A673 (cell line): ENCODE results near the gene LGALS3BP. TPM values are rescaled to one million over a fixed set of nuclear protein-coding genes. Genes with fewer than 3 reads are reported as not detected.

Source experiments
- BruUV-seq: library from RNA; stranded (reverse); fragments of 400-500 nt; replicated peaks from 2 replicates; lab custom pipeline; 2021; lab: Mats Ljungman, UMichigan
- CTCF ChIA-PET: fragments of 300-600 bp; sonication (Branson Sonifier 250); formaldehyde crosslinking; loops from one replicate; lab custom pipeline; 2022; ENCODE audit warnings: antibody characterized with exemption; lab: Charles Lee
- POLR2A ChIA-PET: fragments of 300-600 bp; sonication (Branson Sonifier 250); formaldehyde crosslinking; loops from one replicate; lab custom pipeline; 2022; ENCODE audit warnings: antibody characterized with exemption; ENCODE audit not compliant: low non-redundant PET; lab: Charles Lee
- DNase-seq: peaks from one replicate; pipeline ENCODE4 v3.0.0-alpha.2; 2015; ENCODE audit warnings: low spot score
- H3K27ac ChIP-seq: fragments of 200-600 bp; sonication (generic); 2 replicates; pipeline ENCODE4 v1.5.1; 2016; ENCODE audit warnings: mixed run types, low read depth, mild to moderate bottlenecking, mixed read lengths, antibody characterized with exemption, low read length; ENCODE audit not compliant: poor library complexity, severe bottlenecking
- H3K27me3 ChIP-seq: fragments of 200-600 bp; sonication (generic); replicated peaks from 2 replicates; pipeline ENCODE4 v1.6.1; 2017; ENCODE audit warnings: mixed run types, low read depth, mild to moderate bottlenecking, mixed read lengths, antibody characterized with exemption, low read length; ENCODE audit not compliant: insufficient read depth, poor library complexity
- H3K36me3 ChIP-seq: fragments of 200-600 bp; sonication (generic); 2 replicates; pipeline ENCODE4 v1.6.1; 2016; ENCODE audit warnings: mixed run types, mild to moderate bottlenecking, mixed read lengths, antibody characterized with exemption, low read length; ENCODE audit not compliant: insufficient read depth, poor library complexity, severe bottlenecking
- H3K4me1 ChIP-seq: fragments of 200-600 bp; sonication (generic); 2 replicates; pipeline ENCODE4 v1.6.1; 2017; ENCODE audit warnings: mixed run types, mild to moderate bottlenecking, mixed read lengths, antibody characterized with exemption, low read length; ENCODE audit not compliant: insufficient read depth, poor library complexity, severe bottlenecking
- H3K4me3 ChIP-seq: fragments of 200-600 bp; sonication (generic); 2 replicates; pipeline ENCODE4 v1.5.1; 2016; ENCODE audit warnings: low read depth, mixed run types, mild to moderate bottlenecking, mixed read lengths, low read length; ENCODE audit not compliant: poor library complexity, severe bottlenecking
- H3K9me3 ChIP-seq: fragments of 200-600 bp; sonication (generic); 2 replicates; pipeline ENCODE4 v1.6.1; 2016; ENCODE audit warnings: mixed run types, low read depth, mild to moderate bottlenecking, mixed read lengths, antibody characterized with exemption, low read length; ENCODE audit not compliant: poor library complexity, severe bottlenecking
- EZH2 ChIP-seq: fragments of 200-600 bp; sonication (generic); IDR thresholded peaks from 2 replicates; pipeline ENCODE4 v1.6.1; 2017; ENCODE audit warnings: borderline replicate concordance, low read depth, mild to moderate bottlenecking, mixed read lengths, antibody characterized with exemption, low read length; ENCODE audit not compliant: poor library complexity, severe bottlenecking
- intact Hi-C: fragments of 100-400 bp; cut with micrococcal nuclease; formaldehyde crosslinking; loops from one replicate; pipeline ENCODE4 v1.10.0; 2022; ENCODE audit not compliant: unreplicated experiment
- total RNA-seq: library from RNA; stranded (reverse); gene quantifications from 2 replicates; pipeline ENCODE4 v1.2.3, GENCODE V29; 2021
- TF ChIP-seq, protein P1 (sequence below): fragments of 300-800, 200-600 bp; sonication (generic); conservative IDR thresholded peaks from 2 replicates; pipeline ENCODE4 v1.5.1; 2017; ENCODE audit warnings: low read depth, mild to moderate bottlenecking, antibody characterized with exemption, low read length, moderate library complexity, mixed read lengths

LGALS3BP gene
- total RNA-seq, 1 experiment from 2014 or later = 295 TPM

DNA sequence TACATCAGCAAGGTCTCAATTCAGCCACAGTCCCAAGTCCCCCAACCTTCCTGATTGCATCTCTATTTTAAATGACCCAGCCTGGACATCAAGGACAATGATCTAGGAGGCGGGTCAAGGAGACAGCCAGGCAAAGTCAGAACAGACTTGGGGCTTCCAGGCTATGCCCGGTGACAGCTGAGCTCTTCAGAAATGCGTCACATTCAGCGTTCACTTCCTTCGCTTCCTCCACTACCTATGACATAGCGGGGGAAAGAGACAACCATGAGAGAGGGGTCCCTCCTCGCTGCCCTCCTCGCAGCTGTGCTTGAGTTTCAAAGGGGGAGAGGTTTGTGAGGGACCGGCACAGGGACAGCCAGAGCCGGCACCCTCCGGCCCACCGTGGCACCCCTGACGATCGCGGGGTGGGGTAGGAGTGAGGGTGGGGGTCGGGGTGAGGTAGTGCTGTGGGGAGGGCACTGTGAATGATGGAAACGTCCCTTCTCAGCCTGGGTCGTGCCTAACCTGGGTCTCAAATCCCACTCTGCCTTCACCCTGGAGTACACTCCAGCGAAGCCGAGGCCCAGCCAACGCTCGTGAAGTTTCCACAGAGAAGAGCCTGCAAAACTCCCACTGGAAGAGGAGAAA lies 12.3 kb upstream of the LGALS3BP start:
- ChIA-PET CTCF (no interaction called here), POLR2A (no interaction called here)
- intact Hi-C loops = no loop called here
- H3K36me3 ChIP-seq = peaks cover 44% of the 10 kb centered on the region
- H3K9me3 ChIP-seq = no peaks in the 10 kb centered on the region
- no peak overlapping the region for H3K27ac ChIP-seq
- no peak overlapping the region for H3K4me3 ChIP-seq
- TSS peak; percentile 33 for BruUV-seq
- peaks cover 3% of the 10 kb centered on the region for H3K4me1 ChIP-seq
- H3K27me3 ChIP-seq = no peaks in the 10 kb centered on the region
- no peak for TF ChIP-seq EZH2
- TF ChIP-seq, protein P1, sequence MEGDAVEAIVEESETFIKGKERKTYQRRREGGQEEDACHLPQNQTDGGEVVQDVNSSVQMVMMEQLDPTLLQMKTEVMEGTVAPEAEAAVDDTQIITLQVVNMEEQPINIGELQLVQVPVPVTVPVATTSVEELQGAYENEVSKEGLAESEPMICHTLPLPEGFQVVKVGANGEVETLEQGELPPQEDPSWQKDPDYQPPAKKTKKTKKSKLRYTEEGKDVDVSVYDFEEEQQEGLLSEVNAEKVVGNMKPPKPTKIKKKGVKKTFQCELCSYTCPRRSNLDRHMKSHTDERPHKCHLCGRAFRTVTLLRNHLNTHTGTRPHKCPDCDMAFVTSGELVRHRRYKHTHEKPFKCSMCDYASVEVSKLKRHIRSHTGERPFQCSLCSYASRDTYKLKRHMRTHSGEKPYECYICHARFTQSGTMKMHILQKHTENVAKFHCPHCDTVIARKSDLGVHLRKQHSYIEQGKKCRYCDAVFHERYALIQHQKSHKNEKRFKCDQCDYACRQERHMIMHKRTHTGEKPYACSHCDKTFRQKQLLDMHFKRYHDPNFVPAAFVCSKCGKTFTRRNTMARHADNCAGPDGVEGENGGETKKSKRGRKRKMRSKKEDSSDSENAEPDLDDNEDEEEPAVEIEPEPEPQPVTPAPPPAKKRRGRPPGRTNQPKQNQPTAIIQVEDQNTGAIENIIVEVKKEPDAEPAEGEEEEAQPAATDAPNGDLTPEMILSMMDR = no peak
- DNase-seq = no peak

DNA sequence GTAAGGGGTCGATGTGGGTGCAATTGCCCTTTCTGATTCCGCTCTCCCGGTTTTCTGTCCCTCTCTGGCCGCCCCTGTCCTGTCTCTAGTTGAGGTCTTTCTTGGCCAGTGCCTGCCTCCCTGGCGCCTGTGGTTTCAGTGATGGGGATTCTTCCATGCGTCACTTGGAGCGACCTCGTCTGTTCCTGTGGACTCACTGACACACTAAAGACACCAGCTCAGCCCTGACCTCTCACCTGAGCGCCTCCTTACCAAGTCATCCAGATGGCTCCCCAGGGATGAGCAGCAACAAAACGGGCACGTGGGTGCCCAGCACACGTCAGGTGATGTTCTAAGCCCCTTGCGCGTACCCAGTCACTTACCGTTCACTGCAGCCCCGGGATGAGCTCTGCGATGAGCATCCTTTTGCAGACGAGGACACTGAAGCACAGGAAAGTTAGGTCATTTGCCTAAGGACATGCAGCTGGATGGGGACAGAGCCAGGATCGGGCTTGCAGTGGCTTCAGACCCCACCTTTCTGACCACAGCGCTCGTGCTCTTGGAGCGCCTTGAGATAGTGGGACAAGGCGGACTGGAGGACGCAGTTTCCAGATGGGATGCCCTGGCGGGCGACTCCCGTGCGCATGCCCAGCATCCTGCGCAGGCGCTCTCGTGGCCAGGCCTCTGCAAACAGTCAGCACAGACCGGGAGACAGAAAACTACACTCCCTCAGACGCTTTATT lies 11.5 kb upstream of the LGALS3BP start:
- H3K36me3 ChIP-seq = peaks cover 35% of the 10 kb centered on the region
- peaks cover 11% of the 10 kb centered on the region for H3K4me1 ChIP-seq
- H3K9me3 ChIP-seq = no peaks in the 10 kb centered on the region
- H3K27me3 ChIP-seq = no peaks in the 10 kb centered on the region
- CTCF ChIA-PET = no interaction called here
- BruUV-seq = no TSS peak
- DNase-seq = no peak
- POLR2A ChIA-PET = no interaction called here
- no peak overlapping the region for H3K4me3 ChIP-seq
- TF ChIP-seq EZH2 = no peak
- TF ChIP-seq, protein P1 = no peak
- H3K27ac ChIP-seq = no peak overlapping the region
- intact Hi-C loops = no loop called here

DNA sequence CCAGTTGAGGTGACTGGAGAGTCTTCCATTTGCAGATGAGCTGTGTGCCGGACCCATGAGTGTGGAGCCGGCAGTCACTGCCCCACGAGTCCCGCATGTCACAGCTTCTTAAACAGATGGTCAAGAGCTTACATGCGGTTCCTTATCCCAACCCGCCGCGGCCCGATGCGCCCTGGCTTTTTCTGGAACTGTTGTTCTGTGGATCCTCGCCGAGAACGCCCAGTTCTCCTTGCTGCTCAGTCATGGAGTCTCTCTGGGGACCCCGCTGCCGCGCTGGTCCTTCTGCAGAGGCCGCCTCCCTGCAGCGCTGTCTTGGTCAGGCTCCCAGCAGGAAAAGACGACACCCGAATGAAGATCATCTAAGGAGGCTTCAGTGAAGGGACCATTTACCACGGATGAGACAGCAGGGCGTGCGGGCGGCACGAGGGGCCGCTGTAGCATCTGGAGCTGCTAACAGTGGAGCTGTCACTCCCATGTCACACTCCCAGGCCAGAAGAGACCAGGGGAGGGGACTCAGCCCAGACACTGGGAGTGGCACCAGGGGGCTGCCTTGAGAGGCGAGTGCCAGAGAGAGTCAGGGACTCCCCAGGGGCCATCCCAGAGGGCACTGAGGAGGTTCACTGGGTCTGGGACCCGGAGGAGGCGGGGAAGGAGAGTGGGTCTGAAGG lies 10.8 kb upstream of the LGALS3BP start:
- POLR2A ChIA-PET = no interaction called here
- TF ChIP-seq, protein P1 = no peak
- no peak for TF ChIP-seq EZH2

More for the DNA sequence above, 10.8 kb upstream of the LGALS3BP start:
- Histone ChIP-seq H3K27ac (no peak overlapping the region), H3K4me3 (no peak overlapping the region), H3K27me3 (no peaks in the 10 kb centered on the region), H3K36me3 (peaks cover 32% of the 10 kb centered on the region), H3K9me3 (no peaks in the 10 kb centered on the region), H3K4me1 (peaks cover 14% of the 10 kb centered on the region)
- BruUV-seq = no TSS peak
- no peak for DNase-seq
- CTCF ChIA-PET = no interaction called here
- intact Hi-C loops = no loop called here
